HG03460 (cell line): ENCODE data around the gene LIPT1.
"Not testable (repeated sequence)": the region's sequence is repeated elsewhere in the genome, so short reads cannot be mapped to it uniquely, and the experiment has no call there.

Experiments used
- ATAC-seq: cut with Tn5 transposase; IDR thresholded peaks from one replicate; pipeline ENCODE4 v1.9.1; 2021; ENCODE audit not compliant: unreplicated experiment

The LIPT1 gene

GRCh38 chr2:99171377-99172140, 16.8 kb downstream of the LIPT1 start:
- ATAC-seq = no peak

GRCh38 chr2:99180755-99181623, 26.2 kb downstream of the LIPT1 start, which contains the start of the genes MITD1 and MRPL30:
Gene MITD1 (minus strand): TSS chr2:99181058. CDS start chr2:99180981, 77 bp downstream.
Gene MRPL30 (plus strand): TSS chr2:99181184. CDS start chr2:99186204, 5,020 bp downstream.
- peak; percentile 88 for ATAC-seq

GRCh38 chr2:99181624-99182000, 26.8 kb downstream of the LIPT1 start:
- ATAC-seq = no peak

GRCh38 chr2:99183025-99183424, 28.3 kb downstream of the LIPT1 start:
- ATAC-seq = no peak

GRCh38 chr2:99184811-99185210, 30.0 kb downstream of the LIPT1 start:
- ATAC-seq = no peak

GRCh38 chr2:99187011-99187410, 32.2 kb downstream of the LIPT1 start:
- ATAC-seq = no peak

GRCh38 chr2:99188357-99188756, 33.6 kb downstream of the LIPT1 start:
- no peak for ATAC-seq

- ATAC-seq = no peak
Observed at GRCh38 chr2:99190548-99190947, 35.8 kb downstream of the LIPT1 start.

GRCh38 chr2:99192364-99192763, 37.6 kb downstream of the LIPT1 start:
- ATAC-seq = not testable (repeated sequence)

GRCh38 chr2:99198103-99198841, 43.5 kb downstream of the LIPT1 start:
- no peak for ATAC-seq

- no peak for ATAC-seq
Observed at GRCh38 chr2:99200076-99200800, 45.5 kb downstream of the LIPT1 start.

GRCh38 chr2:99201959-99202678, 47.4 kb downstream of the LIPT1 start:
- ATAC-seq = no peak

- no peak for ATAC-seq
Observed at GRCh38 chr2:99205491-99205890, 50.7 kb downstream of the LIPT1 start.
